SU-DHL-6 (cell line): ENCODE data around the gene PSMC3.

ENCODE experiments used
- H2AFZ ChIP-seq: fragments of 200-600 bp; sonication (generic); 2 replicates; pipeline ENCODE4 v1.6.1; 2014; ENCODE audit warnings: low read depth, mild to moderate bottlenecking, moderate library complexity, mixed read lengths, antibody characterized with exemption, low read length; ENCODE audit not compliant: severe bottlenecking
- H3F3A ChIP-seq: fragments of 200-600 bp; shearing (Covaris generic); 2 replicates; pipeline ENCODE4 v1.6.0; 2016; ENCODE audit warnings: antibody characterized with exemption, mild to moderate bottlenecking; ENCODE audit not compliant: insufficient read depth
- H3K27ac ChIP-seq: fragments of 200-600 bp; sonication (generic); 2 replicates; pipeline ENCODE4 v1.5.1; 2016; ENCODE audit warnings: low read depth, mild to moderate bottlenecking, low read length, moderate library complexity, mixed read lengths
- H3K27me3 ChIP-seq: fragments of 200-600 bp; sonication (generic), shearing (Covaris generic); 2 replicates; pipeline ENCODE4 v1.6.0; 2014; ENCODE audit warnings: mild to moderate bottlenecking, low read length
- H3K36me3 ChIP-seq: fragments of 200-600 bp; sonication (generic); 2 replicates; pipeline ENCODE4 v1.6.1; 2014; ENCODE audit warnings: mild to moderate bottlenecking, low read length, mixed read lengths
- H3K4me2 ChIP-seq: fragments of 300-600, 200-600 bp; shearing (Covaris generic), sonication (generic); 2 replicates; pipeline ENCODE4 v1.6.0; 2014; ENCODE audit warnings: low read length, low read depth, mild to moderate bottlenecking; ENCODE audit not compliant: poor library complexity, severe bottlenecking
- H3K4me3 ChIP-seq: fragments of 200-600 bp; sonication (generic); 2 replicates; pipeline ENCODE4 v1.5.1; 2014; ENCODE audit warnings: antibody characterized with exemption, low read length, mild to moderate bottlenecking, mixed read lengths; ENCODE audit not compliant: insufficient read depth, poor library complexity, severe bottlenecking
- H3K79me2 ChIP-seq: fragments of 200-600 bp; sonication (generic); 2 replicates; pipeline ENCODE4 v1.6.1; 2014; ENCODE audit warnings: mild to moderate bottlenecking, low read length, moderate library complexity; ENCODE audit not compliant: insufficient read depth
- H3K9ac ChIP-seq: fragments of 200-600 bp; sonication (generic); 2 replicates; pipeline ENCODE4 v1.7.0; 2014; ENCODE audit warnings: mild to moderate bottlenecking, low read length
- H3K9me2 ChIP-seq: fragments of 200-600 bp; sonication (generic); replicated peaks from 2 replicates; pipeline ENCODE4 v1.6.1; 2014; ENCODE audit warnings: low read length; ENCODE audit not compliant: insufficient read depth
- H3K9me3 ChIP-seq: fragments of 200-600 bp; sonication (generic); 2 replicates; pipeline ENCODE4 v1.6.1; 2014; ENCODE audit warnings: low read length, mixed read lengths; ENCODE audit not compliant: insufficient read depth
- H4K20me1 ChIP-seq: fragments of 200-600 bp; sonication (generic); 2 replicates; pipeline ENCODE4 v1.6.1; 2014; ENCODE audit warnings: low read depth, mild to moderate bottlenecking, antibody characterized with exemption, low read length, moderate library complexity, mixed read lengths
- EZH2phosphoT487 ChIP-seq: fragments of 200-600 bp; sonication (generic), shearing (Covaris generic); conservative IDR thresholded peaks from 2 replicates; pipeline ENCODE4 v1.6.1; 2018; ENCODE audit warnings: mild to moderate bottlenecking, antibody characterized with exemption, low read length, moderate library complexity, mixed read lengths
- TF ChIP-seq, protein P1 (sequence below): fragments of 200-600 bp; sonication (generic); IDR thresholded peaks from one replicate; pipeline ENCODE4 v1.5.1; 2017; ENCODE audit warnings: antibody characterized with exemption, mild to moderate bottlenecking, low read length, moderate library complexity; ENCODE audit not compliant: insufficient read depth, poor library complexity, severe bottlenecking

Gene PSMC3

DNA sequence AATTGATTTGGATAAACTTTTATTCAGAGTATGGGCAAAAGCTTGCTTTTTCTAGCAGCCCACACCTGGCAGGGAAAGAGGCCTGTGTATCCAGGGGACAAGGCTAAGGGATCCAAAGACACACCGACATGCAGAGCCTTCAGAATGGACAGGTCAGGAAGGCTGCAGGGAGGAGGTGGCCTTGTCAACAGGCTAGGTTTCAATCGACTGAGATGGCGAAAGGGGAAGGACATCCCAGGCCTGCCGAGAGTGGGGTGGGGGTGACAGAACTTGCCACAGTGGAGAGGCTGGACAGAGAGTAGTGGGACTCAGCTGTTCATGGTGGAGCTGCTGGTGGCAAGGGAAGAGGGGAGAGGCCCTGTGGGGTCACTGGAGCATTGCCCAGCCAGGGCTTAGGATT, 23.1 kb downstream of the PSMC3 start:
- Histone ChIP-seq H3K27ac (0 out of 2 replicates have a peak overlapping the region, but pooled peaks have one; percentile 14), H3K36me3 (no peaks in the 10 kb centered on the region), H2AFZ (no peak overlapping the region), H4K20me1 (no peaks in the 10 kb centered on the region), H3K9me3 (no peaks in the 10 kb centered on the region), H3K27me3 (no peaks in the 10 kb centered on the region), H3F3A (peaks cover 49% of the 10 kb centered on the region), H3K4me2 (no peak overlapping the region), H3K9ac (no peak overlapping the region), H3K79me2 (no peaks in the 10 kb centered on the region), H3K4me3 (no peak overlapping the region), H3K9me2 (no peaks in the 10 kb centered on the region)
- no peak for TF ChIP-seq EZH2phosphoT487
- TF ChIP-seq, protein P1, sequence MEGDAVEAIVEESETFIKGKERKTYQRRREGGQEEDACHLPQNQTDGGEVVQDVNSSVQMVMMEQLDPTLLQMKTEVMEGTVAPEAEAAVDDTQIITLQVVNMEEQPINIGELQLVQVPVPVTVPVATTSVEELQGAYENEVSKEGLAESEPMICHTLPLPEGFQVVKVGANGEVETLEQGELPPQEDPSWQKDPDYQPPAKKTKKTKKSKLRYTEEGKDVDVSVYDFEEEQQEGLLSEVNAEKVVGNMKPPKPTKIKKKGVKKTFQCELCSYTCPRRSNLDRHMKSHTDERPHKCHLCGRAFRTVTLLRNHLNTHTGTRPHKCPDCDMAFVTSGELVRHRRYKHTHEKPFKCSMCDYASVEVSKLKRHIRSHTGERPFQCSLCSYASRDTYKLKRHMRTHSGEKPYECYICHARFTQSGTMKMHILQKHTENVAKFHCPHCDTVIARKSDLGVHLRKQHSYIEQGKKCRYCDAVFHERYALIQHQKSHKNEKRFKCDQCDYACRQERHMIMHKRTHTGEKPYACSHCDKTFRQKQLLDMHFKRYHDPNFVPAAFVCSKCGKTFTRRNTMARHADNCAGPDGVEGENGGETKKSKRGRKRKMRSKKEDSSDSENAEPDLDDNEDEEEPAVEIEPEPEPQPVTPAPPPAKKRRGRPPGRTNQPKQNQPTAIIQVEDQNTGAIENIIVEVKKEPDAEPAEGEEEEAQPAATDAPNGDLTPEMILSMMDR: no peak

GRCh38 chr11:47400768-47401279, 25.4 kb downstream of the PSMC3 start:
- Histone ChIP-seq H3K9ac (peak overlapping the region; percentile 70), H3K4me3 (peak overlapping the region; percentile 40), H4K20me1 (no peaks in the 10 kb centered on the region), H3K9me3 (no peaks in the 10 kb centered on the region), H3K36me3 (no peaks in the 10 kb centered on the region), H3K27me3 (no peaks in the 10 kb centered on the region), H2AFZ (no peak overlapping the region), H3K9me2 (no peaks in the 10 kb centered on the region), H3F3A (peaks cover 30% of the 10 kb centered on the region), H3K79me2 (no peaks in the 10 kb centered on the region), H3K27ac (peak overlapping the region; percentile 98), H3K4me2 (peak overlapping the region; percentile 83)
- TF ChIP-seq, protein P1: no peak
- TF ChIP-seq EZH2phosphoT487: no peak

DNA sequence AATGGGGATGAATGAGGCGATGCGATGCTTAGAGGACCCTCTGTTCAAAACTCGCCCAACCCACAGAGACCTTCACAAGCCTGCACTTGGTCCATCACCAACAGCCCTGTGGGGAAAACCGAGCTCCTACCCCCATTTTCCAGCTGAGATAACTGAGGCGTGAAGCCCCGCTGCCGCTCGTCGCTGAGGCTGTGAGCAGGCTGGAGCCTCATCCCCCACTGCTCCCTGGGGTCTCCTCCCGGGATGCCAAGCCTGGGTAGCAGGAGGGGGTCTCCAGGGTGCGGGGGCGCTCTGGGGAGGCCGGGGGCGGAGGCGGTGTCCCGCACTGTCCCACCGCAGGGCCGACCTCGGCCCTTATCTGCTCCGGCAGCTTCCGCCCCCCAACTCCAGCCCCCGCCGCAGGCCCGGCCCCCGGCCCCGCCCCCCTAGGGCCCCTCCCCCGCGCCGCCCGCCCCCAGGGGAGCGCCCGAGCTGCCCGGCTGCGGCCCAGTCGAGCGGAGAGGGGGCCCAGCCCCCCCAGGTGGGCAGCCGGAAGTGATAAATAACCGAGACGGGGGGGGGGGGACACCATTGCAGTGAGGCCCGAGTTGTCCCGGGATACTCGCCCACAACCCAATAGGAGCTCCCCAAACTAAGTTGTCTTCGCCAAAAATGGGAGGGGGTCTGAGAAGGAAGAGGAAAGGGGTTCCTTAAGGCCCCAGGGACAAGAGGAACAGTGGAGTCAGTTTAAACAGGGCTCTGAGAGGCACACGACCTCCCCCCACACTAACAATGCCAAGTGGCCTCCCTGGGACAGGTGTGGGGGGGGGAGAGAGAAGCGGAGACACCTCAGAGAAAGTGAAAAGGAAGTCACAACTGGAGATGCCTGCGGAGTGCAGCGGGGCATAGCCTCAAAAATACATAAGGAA, 26.1 kb downstream of the PSMC3 start:
- no peak for TF ChIP-seq EZH2phosphoT487
- TF ChIP-seq, protein P1: no peak
- peaks cover 29% of the 10 kb centered on the region for H3F3A ChIP-seq
- H4K20me1 ChIP-seq: no peaks in the 10 kb centered on the region
- H3K9me3 ChIP-seq: no peaks in the 10 kb centered on the region
- no peaks in the 10 kb centered on the region for H3K79me2 ChIP-seq
- no peaks in the 10 kb centered on the region for H3K9me2 ChIP-seq
- peak overlapping the region; percentile 70 for H3K9ac ChIP-seq
- no peaks in the 10 kb centered on the region for H3K27me3 ChIP-seq
- no peak overlapping the region for H2AFZ ChIP-seq
- peak overlapping the region; percentile 62 for H3K4me3 ChIP-seq
- H3K27ac ChIP-seq: peak overlapping the region; percentile 98
- H3K4me2 ChIP-seq: peak overlapping the region; percentile 94
- no peaks in the 10 kb centered on the region for H3K36me3 ChIP-seq
